A549 (cell line): ENCODE data around the gene RASSF6.

ENCODE experiments used
- EP300 ChIP-seq, 2 experiments: fragments of >200 bp; sonication (Bioruptor Twin); formaldehyde crosslinking; IDR thresholded peaks; 2 replicates in 1 of 2; 3 replicates in 1 of 2; pipeline ENCODE4 v1.6.1; 2016 to 2017
- FOSB ChIP-seq: fragments of 250-450 bp; sonication (Bioruptor Pico); IDR thresholded peaks from 2 replicates; pipeline ENCODE4 v1.5.0; 2020; ENCODE audit warnings: mild to moderate bottlenecking, moderate library complexity
- HDAC2 ChIP-seq: fragments of 200-600 bp; sonication (generic); IDR thresholded peaks from 2 replicates; pipeline ENCODE4 v1.6.1; 2016
- HOXA7 ChIP-seq: fragments of 250-450 bp; sonication (Bioruptor Pico); IDR thresholded peaks from 2 replicates; pipeline ENCODE4 v1.5.0; 2020; ENCODE audit warnings: mild to moderate bottlenecking, moderate library complexity
- HOXB5 ChIP-seq: fragments of 250-450 bp; sonication (Bioruptor Pico); IDR thresholded peaks from 2 replicates; pipeline ENCODE4 v1.5.0; 2020; ENCODE audit warnings: mild to moderate bottlenecking, moderate library complexity
- MAFK ChIP-seq: fragments of 450-650 bp; IDR thresholded peaks from 2 replicates; pipeline ENCODE4 v1.6.1; 2014; ENCODE audit not compliant: partially characterized antibody
- POLR2A ChIP-seq: IDR thresholded peaks from 2 replicates; pipeline ENCODE4 v1.6.1; 2012; ENCODE audit warnings: mild to moderate bottlenecking, low read length
- RFX5 ChIP-seq: fragments of 450-650 bp; IDR thresholded peaks from 2 replicates; pipeline ENCODE4 v1.7.1; 2014; ENCODE audit warnings: antibody characterized with exemption, mild to moderate bottlenecking, moderate library complexity
- SMC3 ChIP-seq: fragments of >200 bp; sonication (Bioruptor Twin); formaldehyde crosslinking; IDR thresholded peaks from 3 replicates; pipeline ENCODE4 v1.6.1; 2018; ENCODE audit warnings: inconsistent platforms
- SREBF2 ChIP-seq: fragments of 450-650 bp; IDR thresholded peaks from 2 replicates; pipeline ENCODE4 v1.6.1; 2014; ENCODE audit warnings: mild to moderate bottlenecking, moderate library complexity
- TP53 ChIP-seq: fragments of 250-450 bp; sonication (Bioruptor Pico); IDR thresholded peaks from 2 replicates; pipeline ENCODE4 v1.5.0; 2021; ENCODE audit warnings: mild to moderate bottlenecking, moderate library complexity
- TF ChIP-seq, protein P1 (sequence below): fragments of >200 bp; sonication (Bioruptor Twin); formaldehyde crosslinking; IDR thresholded peaks from 3 replicates; pipeline ENCODE4 v1.5.1; 2016
- TF ChIP-seq, protein P2 (sequence below): IDR thresholded peaks from 2 replicates; pipeline ENCODE4 v1.6.1; 2012
- TF ChIP-seq, protein P3 (sequence below): fragments of 200-600 bp; sonication (generic); IDR thresholded peaks from 2 replicates; pipeline ENCODE4 v1.6.1; 2016; ENCODE audit warnings: antibody characterized with exemption, mild to moderate bottlenecking, moderate library complexity

DNA sequence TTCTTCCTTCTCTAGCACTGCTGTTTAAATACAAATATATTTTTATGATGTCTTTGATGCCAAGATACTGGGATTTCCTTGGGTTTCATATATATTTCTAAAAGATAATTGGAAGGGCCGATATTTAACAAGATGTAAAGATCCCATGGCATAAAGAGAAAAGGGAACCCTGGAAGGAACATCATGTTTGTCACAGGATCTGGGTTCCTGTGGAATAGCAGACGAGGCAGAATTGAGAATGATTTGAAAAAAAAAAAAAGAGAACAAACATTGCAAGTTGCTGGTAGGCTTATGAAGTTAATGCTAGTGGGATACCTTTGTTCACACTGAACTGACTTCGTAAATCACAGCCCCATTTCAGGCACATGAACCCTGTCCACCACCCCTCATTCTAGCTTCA is 33.6 kb downstream of the RASSF6 start:
- no peak for TF ChIP-seq TP53
- TF ChIP-seq POLR2A = no peak
- TF ChIP-seq, protein P1, sequence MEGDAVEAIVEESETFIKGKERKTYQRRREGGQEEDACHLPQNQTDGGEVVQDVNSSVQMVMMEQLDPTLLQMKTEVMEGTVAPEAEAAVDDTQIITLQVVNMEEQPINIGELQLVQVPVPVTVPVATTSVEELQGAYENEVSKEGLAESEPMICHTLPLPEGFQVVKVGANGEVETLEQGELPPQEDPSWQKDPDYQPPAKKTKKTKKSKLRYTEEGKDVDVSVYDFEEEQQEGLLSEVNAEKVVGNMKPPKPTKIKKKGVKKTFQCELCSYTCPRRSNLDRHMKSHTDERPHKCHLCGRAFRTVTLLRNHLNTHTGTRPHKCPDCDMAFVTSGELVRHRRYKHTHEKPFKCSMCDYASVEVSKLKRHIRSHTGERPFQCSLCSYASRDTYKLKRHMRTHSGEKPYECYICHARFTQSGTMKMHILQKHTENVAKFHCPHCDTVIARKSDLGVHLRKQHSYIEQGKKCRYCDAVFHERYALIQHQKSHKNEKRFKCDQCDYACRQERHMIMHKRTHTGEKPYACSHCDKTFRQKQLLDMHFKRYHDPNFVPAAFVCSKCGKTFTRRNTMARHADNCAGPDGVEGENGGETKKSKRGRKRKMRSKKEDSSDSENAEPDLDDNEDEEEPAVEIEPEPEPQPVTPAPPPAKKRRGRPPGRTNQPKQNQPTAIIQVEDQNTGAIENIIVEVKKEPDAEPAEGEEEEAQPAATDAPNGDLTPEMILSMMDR = no peak
- TF ChIP-seq RFX5 = no peak
- TF ChIP-seq, protein P2, sequence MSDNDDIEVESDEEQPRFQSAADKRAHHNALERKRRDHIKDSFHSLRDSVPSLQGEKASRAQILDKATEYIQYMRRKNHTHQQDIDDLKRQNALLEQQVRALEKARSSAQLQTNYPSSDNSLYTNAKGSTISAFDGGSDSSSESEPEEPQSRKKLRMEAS = no peak
- no peak for TF ChIP-seq HOXB5 (CRISPR knock-in tag)
- TF ChIP-seq, protein P3, sequence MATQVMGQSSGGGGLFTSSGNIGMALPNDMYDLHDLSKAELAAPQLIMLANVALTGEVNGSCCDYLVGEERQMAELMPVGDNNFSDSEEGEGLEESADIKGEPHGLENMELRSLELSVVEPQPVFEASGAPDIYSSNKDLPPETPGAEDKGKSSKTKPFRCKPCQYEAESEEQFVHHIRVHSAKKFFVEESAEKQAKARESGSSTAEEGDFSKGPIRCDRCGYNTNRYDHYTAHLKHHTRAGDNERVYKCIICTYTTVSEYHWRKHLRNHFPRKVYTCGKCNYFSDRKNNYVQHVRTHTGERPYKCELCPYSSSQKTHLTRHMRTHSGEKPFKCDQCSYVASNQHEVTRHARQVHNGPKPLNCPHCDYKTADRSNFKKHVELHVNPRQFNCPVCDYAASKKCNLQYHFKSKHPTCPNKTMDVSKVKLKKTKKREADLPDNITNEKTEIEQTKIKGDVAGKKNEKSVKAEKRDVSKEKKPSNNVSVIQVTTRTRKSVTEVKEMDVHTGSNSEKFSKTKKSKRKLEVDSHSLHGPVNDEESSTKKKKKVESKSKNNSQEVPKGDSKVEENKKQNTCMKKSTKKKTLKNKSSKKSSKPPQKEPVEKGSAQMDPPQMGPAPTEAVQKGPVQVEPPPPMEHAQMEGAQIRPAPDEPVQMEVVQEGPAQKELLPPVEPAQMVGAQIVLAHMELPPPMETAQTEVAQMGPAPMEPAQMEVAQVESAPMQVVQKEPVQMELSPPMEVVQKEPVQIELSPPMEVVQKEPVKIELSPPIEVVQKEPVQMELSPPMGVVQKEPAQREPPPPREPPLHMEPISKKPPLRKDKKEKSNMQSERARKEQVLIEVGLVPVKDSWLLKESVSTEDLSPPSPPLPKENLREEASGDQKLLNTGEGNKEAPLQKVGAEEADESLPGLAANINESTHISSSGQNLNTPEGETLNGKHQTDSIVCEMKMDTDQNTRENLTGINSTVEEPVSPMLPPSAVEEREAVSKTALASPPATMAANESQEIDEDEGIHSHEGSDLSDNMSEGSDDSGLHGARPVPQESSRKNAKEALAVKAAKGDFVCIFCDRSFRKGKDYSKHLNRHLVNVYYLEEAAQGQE = no peak
- TF ChIP-seq SMC3 = no peak
- no peak for TF ChIP-seq HDAC2
- no peak for TF ChIP-seq HOXA7 (CRISPR knock-in tag)
- TF ChIP-seq EP300 (IDR thresholded peaks at IDR 0.05) = no peak
- no peak for TF ChIP-seq MAFK
- TF ChIP-seq SREBF2 = no peak
- TF ChIP-seq FOSB (CRISPR knock-in tag) = no peak
